ENCODE data around the gene TBL3.

GRCh38 chr16:1976951-1977874, 5.4 kb downstream of the TBL3 start:
- TF ChIP-seq CTCF (optimal IDR thresholded peaks at IDR 0.05 in 1 of 3, IDR thresholded peaks at IDR 0.05 in 1 of 3, conservative IDR thresholded peaks at IDR 0.05 in 1 of 3; ENCODE audit: extremely low read depth in 1 of 3, insufficient read depth in 2 of 3, low read length in 3 of 3) (no peak), EZH2 (IDR thresholded peaks at IDR 0.05; ENCODE audit: low read length) (no peak)

Measured in keratinocyte (primary cell).